Activated CD4-positive, CD25-positive, alpha-beta regulatory T cell treated with anti-CD3 and anti-CD28 coated beads, Interleukin-2, amount 50 U/mL, for 16 hours (primary cell): ENCODE results near the gene KRTAP10-4.
"Not testable (repeated sequence)": the region's sequence is repeated elsewhere in the genome, so short reads cannot be mapped to it uniquely, and the experiment has no call there.

ENCODE experiments used
- DNase-seq: peaks from one replicate; pipeline ENCODE4 v3.0.0-alpha.2; 2020; ENCODE audit warnings: low read depth, low spot score

KRTAP10-4 gene

DNA sequence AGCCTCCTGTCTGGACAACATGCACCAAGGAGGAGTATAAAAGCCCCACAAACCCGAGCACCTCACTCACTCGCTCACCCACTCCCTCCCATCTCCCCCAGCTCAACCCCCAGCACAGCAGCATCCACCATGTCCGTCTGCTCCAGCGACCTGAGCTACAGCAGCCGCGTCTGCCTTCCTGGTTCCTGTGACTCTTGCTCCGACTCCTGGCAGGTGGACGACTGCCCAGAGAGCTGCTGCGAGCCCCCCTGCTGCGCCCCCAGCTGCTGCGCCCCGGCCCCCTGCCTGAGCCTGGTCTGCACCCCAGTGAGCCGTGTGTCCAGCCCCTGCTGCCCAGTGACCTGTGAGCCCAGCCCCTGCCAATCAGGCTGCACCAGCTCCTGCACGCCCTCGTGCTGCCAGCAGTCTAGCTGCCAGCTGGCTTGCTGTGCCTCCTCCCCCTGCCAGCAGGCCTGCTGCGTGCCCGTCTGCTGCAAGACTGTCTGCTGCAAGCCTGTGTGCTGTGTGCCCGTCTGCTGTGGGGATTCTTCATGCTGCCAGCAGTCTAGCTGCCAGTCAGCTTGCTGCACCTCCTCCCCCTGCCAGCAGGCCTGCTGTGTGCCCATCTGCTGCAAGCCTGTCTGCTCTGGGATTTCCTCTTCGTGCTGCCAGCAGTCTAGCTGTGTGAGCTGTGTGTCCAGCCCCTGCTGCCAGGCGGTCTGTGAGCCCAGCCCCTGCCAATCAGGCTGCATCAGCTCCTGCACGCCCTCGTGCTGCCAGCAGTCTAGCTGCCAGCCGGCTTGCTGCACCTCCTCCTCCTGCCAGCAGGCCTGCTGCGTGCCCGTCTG, at the start of gene KRTAP10-4:
Gene KRTAP10-4, plus strand, starts transcription at position 100 of the 827 bp plus-strand sequence. Its CDS starts 30 bp downstream, at position 130.
- not testable (repeated sequence) for DNase-seq

DNA sequence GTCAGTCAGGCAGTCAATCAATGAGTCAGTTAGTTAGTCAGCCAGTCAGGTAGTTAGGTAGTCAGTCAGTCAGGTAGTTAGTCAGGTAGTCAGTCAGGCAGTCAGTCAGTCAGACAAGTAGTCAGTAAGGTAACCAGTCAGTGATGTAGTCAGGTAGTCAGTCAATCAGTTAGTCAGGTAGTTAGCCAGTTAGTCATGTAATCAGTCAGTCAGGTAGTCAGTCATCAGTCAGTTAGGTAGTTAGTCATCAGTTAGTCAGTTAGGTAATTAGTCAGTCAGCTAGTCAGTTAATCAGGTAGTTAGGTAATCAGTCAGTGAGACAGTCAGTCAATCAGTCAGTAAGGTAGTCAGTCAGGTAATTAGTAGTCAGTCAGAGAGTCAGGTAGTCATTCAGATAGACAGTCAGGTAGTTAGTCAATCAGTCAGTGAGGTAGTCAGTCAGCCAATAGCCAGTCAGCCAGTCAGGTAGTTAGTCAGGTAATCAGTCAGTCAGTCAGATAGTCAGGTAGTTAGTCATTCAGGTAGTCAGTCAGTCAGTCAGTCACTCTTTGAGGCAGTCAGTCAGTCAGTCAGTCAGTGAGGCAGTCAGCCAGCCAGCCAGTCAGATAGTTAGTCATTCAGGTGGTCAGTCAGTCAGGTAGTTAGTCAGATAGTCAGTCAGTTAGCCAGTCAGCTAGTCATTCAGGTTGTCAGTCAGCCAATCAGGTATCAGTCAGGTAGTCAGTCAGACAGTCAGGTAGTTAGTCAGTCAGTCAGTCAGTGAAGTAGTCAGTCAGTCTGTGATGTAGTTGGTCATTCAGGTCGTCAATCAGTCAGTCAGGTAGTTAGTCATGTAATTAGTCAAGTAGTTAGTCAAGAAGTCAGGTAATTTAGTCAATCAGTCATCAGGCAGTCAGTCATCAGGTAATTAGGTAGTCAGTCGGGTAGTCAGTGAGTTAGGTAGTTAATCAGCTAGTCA, 48.8 kb upstream of the KRTAP10-4 start:
- no peak for DNase-seq

GRCh38 chr21:44525391-44526095, 48.0 kb upstream of the KRTAP10-4 start:
- DNase-seq = no peak

- no peak for DNase-seq
Measured at GRCh38 chr21:44526096-44526997, 47.2 kb upstream of the KRTAP10-4 start.

DNA sequence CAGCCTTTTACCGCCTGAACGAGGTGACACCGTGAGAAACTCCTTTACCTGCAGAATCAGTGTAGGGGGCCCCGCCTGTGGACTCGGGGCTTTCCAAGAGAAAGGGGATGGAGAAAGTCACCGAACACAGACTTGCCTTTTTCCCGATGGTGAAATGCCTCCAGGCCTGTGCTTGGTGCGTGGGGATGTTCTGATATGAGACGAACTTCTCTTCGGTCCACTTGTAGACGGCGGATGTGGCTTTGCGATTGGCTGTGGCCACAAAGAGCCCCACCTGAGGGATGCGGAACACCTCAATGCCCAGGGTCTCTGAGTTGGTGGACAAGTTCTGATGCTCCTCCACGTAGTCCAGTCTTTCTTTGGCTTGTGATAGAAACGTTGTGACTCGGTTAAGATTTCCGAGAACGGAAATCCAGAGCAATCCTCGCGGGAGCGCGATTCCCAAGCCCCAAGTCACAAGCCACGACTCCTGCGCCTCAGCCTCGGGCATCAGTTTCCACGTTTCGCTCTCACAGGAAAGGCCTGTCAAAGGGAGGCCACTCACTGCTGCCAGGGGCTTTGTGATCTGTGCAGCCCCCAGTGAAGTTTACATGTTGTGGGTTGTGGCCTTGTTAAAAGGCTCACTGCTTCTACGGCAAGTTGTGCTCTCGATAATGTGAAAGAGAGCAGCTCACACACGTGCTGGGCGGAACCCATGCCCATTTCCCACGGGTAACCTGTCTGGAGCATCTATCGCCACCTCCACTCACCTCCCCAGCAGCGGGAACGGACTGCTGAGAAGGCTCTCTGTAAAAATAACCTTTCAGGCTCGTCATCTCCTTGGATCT, 46.2 kb upstream of the KRTAP10-4 start:
- no peak for DNase-seq

DNA sequence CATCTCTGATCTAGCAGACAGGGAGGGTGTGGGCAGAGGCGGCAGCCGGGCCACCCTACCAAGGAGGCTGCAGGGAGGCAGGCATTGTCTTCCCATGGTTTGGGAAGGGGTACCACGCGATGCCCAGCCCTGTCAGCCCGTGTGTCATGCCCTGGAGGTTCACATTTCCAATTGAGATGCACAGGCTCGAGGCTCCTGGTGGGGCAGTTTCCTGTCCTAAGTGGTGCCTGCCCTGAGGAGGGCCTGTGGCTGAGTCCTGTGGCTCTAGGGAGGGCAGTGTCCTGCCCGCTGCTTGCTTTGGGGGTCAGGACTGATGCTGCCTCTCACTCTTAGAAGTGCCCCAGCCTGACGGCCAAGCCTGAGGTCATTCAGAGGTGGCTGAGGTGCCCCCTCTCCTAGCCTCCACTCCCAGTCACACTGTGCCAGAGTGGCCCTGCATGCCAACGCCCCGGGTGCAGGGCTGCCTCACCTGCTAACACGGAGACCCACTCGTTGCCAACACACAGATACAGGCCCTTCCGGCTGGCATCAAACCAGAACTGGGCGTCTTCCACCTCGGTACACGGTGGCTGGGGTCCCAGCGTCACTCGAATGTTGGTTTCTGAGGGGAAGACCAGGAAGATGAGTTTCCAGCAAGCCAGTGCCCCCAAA, 45.4 kb upstream of the KRTAP10-4 start:
- no peak for DNase-seq

- no peak for DNase-seq
Measured at GRCh38 chr21:44528634-44528995, 44.9 kb upstream of the KRTAP10-4 start.

DNA sequence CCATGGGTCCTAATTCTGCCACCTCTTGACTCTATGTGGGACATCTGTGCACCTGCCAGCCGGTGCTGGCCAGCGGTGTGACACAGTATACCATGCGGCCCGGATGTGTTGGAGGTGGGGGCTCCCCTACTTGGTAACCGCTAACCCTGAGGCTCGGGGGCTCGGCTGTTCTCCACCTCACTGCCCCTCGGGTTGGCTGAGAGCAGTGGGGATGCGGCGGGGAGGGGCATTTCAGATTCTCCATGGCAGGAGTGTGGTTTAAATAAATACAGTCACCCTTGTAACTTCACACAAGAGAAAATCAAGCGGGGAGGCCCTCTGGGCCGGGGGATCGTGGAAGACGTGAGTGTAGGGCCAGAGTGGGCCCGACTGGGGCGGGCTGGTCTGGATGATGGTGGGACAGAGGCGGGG, 44.5 kb upstream of the KRTAP10-4 start:
- no peak for DNase-seq

DNA sequence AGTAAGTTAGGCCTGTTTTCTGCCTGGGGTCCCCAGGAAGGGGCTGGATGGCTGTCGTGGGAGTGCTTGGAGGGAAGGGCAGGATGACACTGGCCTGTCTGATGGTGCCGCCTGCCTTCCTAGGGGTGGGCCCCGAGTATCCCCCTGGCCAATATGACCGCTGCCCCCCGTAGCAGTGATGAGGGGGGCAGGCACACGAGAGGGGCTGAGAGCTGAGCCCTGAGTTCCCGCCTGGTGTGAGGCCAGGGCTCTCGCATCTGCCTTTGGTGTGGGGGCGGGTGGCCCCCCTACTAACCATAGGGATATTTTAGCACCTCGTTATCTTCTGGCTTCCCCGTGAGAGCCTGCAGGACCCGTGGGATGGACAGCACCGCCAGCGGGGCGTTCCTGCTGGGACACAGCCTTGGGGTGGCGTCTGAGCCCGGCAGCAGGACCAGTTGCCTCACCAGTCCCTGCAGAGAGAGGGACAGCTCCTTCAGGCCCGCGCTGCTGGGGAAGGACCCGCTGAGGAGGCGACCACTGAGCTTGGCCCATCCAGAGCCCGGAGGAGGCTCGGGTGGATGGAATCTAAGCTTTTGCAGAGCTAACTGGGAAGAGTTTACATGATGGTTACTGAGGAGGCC, 43.9 kb upstream of the KRTAP10-4 start:
- no peak for DNase-seq

GRCh38 chr21:44530221-44530902, 43.2 kb upstream of the KRTAP10-4 start:
- no peak for DNase-seq

- DNase-seq = no peak
Measured at GRCh38 chr21:44530903-44531605, 42.5 kb upstream of the KRTAP10-4 start.

- no peak for DNase-seq
Measured at GRCh38 chr21:44531606-44532564, 41.6 kb upstream of the KRTAP10-4 start.

- no peak for DNase-seq
Measured at GRCh38 chr21:44532712-44533111, 40.8 kb upstream of the KRTAP10-4 start.

GRCh38 chr21:44533121-44533890, 40.2 kb upstream of the KRTAP10-4 start:
- DNase-seq = no peak

DNA sequence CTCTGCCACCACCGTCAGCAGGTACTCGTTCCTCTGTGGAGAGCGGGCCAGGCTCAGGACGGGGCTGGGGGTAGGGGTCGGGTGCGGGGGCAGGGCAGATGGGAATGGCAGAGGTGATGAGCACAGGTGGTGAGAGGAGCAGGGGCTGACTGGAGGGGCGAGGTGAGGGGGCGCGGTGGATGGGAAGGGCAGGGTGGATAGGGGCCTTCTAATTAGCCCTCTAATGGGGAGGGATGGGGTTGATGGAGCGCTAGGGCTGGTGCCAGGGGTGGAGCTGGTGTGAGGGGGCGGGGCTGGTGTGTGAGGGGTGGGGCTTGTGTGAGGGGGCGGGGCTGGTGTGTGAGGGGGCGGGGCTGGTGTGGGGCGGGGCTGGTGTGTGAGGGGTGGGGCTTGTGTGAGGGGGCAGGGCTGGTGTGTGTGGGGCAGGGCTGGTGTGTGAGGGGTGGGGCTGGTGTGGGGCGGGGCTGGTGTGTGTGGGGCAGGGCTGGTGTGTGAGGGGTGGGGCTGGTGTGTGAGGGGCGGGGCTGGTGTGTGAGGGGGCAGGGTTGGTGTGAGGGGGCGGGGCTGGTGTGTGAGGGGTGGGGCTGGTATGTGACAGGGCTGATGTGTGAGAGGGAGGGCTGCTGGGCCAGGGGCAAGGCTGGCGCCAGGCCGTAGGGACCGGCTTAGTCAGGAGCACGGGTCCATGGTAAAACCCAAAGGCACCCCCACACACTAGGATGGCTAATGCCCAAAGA, 39.5 kb upstream of the KRTAP10-4 start:
- no peak for DNase-seq
